HS-27A (cell line): ENCODE data around the gene TSHB.
"Not testable (repeated sequence)": the region's sequence is repeated elsewhere in the genome, so short reads cannot be mapped to it uniquely, and the experiment has no call there.

Experiments used
- DNase-seq: peaks from one replicate; pipeline ENCODE4 v3.0.0-alpha.2; 2012; ENCODE audit warnings: low read depth, missing footprints

TSHB gene

GRCh38 chr1:115029526-115029925 is at the start of gene TSHB:
TSHB (plus strand) TSS chr1:115029826; CDS start chr1:115033363, 3,537 bp downstream.
- no peak for DNase-seq

GRCh38 chr1:114982251-114982650 is 47.4 kb upstream of the TSHB start:
- no peak for DNase-seq

- DNase-seq: no peak
These were observed 43.3 kb upstream of the TSHB start for GRCh38 chr1:114986286-114986685.

GRCh38 chr1:114988095-114988494 is 41.5 kb upstream of the TSHB start:
- no peak for DNase-seq

GRCh38 chr1:114997510-114998289 is 31.9 kb upstream of the TSHB start:
- DNase-seq: no peak

- DNase-seq: no peak
These were observed 23.4 kb upstream of the TSHB start for GRCh38 chr1:115006191-115006590.

GRCh38 chr1:115012006-115012405 is 17.6 kb upstream of the TSHB start:
- no peak for DNase-seq

DNA sequence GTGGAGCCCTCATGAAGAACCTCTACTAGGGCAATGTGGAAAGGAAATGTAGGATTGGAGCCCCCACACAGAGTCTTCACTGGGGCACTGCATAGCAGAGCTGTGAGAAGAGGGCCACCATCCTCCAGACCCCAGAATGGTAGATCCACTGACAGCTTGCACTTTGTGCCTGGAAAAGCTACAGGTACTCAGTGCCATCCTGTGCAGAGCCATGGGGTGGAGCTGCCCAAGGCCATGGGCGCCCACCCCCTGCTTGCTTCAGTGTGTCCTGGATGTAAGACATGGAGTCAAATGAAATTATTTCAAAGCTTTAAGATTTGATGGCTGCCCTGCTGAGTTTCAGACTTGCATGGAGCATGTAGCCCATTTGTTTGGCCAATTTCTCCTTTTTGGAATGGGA is 17.2 kb upstream of the TSHB start:
- DNase-seq: no peak

- no peak for DNase-seq
These were observed 15.8 kb upstream of the TSHB start for GRCh38 chr1:115013792-115014191.

GRCh38 chr1:115019549-115019948 is 10.1 kb upstream of the TSHB start:
- DNase-seq: not testable (repeated sequence)

DNA sequence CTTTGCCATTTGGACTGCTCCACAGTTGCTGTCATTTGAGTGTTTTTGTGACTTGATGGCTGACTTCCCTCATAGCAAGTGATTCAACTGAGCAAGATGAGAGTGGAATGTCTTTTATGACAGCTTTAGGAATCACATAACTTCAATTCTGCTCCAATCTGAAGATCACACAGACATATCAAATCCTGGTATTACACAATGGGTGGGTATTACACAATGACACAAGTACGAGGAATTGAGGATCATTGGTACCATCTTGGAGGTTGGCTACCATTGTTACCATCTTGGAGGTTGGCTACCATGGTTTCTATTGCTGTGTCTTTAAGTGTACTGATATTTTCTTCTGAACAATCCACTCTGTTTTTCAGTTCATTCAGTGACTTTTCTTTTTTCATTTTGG is 8.5 kb upstream of the TSHB start:
- DNase-seq: no peak

- DNase-seq: no peak
These were observed 6.0 kb upstream of the TSHB start for GRCh38 chr1:115023593-115023992.

DNA sequence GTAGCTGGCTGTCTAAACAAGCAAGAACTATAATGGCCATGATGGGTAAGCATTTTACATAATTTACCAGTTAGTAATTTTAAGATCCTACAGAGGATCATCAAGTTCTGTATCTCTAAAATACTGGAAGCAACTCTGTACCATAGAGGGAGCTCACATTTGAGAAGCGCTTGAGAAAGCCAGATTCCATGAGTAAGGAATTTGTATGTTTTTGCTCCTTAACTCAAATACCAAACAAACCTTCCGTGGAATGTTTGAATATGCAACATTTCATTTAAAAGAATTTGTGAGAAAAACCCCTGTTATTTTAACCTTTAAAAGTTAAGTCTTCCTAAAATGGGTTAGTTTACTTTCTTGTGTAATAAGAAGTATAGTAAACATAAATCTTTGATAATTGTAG is 2.0 kb downstream of the TSHB start:
- no peak for DNase-seq

DNA sequence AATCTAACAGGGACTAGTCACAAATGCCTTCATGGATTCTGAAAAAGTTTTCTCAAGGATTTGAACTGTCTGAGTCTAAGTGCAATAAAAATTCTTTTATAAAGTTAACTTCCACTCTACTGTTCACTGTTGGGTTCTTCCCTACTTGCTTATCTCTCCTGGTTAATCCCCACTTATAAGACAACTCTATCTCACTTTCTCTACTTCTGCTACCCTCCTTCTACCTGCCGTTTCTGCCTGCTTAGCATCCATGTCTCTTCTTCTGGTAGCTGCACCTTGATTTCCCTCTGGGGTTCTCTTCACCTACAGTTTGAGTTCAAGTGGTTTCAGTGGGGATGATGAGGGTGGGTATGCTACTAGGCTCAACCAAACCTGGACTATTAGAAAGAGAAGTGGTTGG is 6.0 kb downstream of the TSHB start:
- DNase-seq: no peak

DNA sequence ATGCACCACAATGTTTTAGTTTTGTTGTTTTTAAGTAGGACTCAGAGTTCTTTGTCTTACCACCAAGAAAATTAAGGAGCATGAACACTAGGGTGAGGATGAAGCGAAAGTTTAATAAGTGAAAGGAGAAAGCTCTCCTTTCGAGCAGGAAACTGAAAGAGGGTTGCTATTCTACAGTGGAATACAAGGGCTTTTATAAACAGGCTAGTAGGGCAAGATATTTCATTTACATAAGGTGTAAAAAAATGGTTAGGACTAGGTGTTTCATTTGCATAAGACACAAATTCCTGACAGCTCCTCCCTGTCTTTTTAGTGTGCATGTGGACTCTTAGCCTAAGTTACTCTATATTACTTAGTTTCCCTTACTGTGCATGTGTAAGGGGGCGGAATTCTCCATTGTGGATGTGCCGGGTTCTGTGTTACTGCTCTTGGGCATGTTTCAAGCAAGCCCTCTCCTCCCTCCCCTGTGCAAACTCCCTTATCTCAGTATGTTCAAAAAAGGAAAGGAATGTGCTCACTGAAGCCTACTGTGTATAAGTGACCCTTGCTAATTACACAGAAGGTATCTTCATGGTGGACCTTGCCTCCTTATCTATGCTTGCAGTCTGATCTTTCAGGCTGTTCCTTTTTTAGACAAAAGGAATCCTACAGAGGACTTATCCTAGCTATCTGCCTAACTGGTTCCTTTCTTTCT is 7.3 kb downstream of the TSHB start:
- no peak for DNase-seq

GRCh38 chr1:115040501-115040900 is 10.9 kb downstream of the TSHB start:
- DNase-seq: no peak

- no peak for DNase-seq
These were observed 12.0 kb downstream of the TSHB start for GRCh38 chr1:115041654-115042053.

DNA sequence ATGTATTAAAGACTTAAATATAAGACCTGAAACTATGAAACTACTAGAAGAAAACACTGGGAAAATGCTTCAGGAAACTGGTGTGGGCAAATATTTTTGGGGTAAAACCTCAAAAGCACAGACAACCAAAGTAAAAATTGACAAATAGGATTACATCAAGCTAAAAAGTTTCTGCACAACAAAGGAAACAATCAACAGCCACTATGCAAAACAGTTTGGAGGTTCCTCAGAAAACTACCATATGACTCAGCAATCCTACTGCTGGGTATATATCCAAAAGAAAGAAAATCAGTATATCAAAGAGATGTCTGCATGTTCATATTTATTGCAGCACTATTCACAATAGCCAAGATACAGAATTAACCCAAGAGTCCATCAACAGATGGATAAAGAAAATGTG is 17.1 kb downstream of the TSHB start:
- no peak for DNase-seq

- DNase-seq: no peak
These were observed 22.2 kb downstream of the TSHB start for GRCh38 chr1:115051850-115052249.

- no peak for DNase-seq
These were observed 22.9 kb downstream of the TSHB start for GRCh38 chr1:115052454-115053083.

DNA sequence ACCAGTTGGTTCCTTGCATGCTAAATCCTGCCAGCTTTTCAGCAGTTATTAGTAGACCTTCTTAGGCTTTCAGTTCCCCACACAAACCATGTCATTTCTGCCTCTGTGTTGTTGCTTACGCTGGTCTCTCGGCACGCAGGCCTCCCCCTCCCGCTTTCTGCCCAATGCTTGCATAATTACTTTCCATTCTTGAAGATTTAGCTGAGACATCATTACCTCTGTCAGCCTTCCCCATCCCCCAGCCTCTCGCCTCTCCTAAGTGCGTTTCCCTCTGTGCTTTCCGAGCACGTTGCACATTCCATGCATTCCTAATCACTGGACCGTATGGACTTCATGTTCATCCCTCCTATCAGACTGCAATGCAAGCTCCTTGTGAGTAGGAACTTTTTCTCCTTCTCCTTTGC is 26.8 kb downstream of the TSHB start:
- no peak for DNase-seq

DNA sequence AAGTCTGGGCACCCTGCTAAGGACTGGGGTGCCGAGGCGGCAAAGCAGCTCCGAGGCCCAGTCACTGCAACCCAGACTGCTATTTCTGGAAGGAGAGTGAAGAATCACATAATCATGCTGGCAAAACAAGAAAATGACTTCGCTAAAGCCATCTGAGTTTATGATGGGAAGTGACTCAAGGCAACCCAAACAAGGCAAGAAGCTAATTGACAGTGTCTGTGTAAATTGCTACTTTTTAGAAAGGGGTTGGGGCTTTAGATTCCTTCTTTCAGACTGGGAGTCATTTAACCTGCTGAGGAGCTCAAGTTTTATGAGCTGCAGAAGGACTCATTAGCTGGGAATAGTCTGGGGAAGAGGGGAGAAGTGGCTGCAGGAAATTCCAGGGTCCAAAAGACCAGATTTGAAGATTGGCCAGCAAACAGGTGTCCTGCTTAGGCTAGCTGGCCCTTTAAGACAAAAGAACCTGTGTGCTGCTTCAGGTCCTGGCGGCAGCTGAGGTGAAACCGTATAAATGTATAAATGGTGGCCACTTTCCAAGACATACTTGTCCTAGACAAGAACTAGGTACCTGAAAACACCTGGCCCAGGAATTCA is 28.1 kb downstream of the TSHB start:
- no peak for DNase-seq

GRCh38 chr1:115059316-115059715 is 29.7 kb downstream of the TSHB start:
- DNase-seq: no peak
